Endothelial cell (in vitro differentiated cells): Measurements from ENCODE around the gene TMEM45A. TPM values are rescaled to one million over a fixed set of nuclear protein-coding genes. Genes with fewer than 3 reads are reported as not detected.
"Not testable (repeated sequence)": the region's sequence is repeated elsewhere in the genome, so short reads cannot be mapped to it uniquely, and the experiment has no call there.

ENCODE experiments used
- DNase-seq: peaks from one replicate; pipeline ENCODE4 v3.0.0; 2021; ENCODE audit warnings: low spot score
- H3K27ac Mint-ChIP-seq: one replicate; pipeline ENCODE4 v1.8.0; 2021; ENCODE audit warnings: mixed read lengths, inconsistent platforms; ENCODE audit not compliant: unreplicated experiment
- H3K27me3 Mint-ChIP-seq: one replicate; pipeline ENCODE4 v1.8.0; 2021; ENCODE audit warnings: mild to moderate bottlenecking, moderate library complexity, mixed read lengths, inconsistent platforms; ENCODE audit not compliant: unreplicated experiment
- H3K36me3 Mint-ChIP-seq: one replicate; pipeline ENCODE4 v1.8.0; 2021; ENCODE audit warnings: mild to moderate bottlenecking, low read depth, mixed read lengths, inconsistent platforms; ENCODE audit not compliant: unreplicated experiment
- H3K4me1 Mint-ChIP-seq: one replicate; pipeline ENCODE4 v1.8.0; 2021; ENCODE audit warnings: mild to moderate bottlenecking, mixed read lengths, inconsistent platforms; ENCODE audit not compliant: unreplicated experiment
- H3K4me3 Mint-ChIP-seq: one replicate; pipeline ENCODE4 v1.8.0; 2021; ENCODE audit warnings: mild to moderate bottlenecking, mixed read lengths, inconsistent platforms; ENCODE audit not compliant: unreplicated experiment
- H3K9me3 Mint-ChIP-seq: one replicate; pipeline ENCODE4 v1.8.0; 2021; ENCODE audit warnings: mixed read lengths, inconsistent platforms; ENCODE audit not compliant: unreplicated experiment
- total RNA-seq: library from RNA; stranded (reverse); fragmentation: NEBNext Ultra II Directional; extraction: Animal tissue kit (Norgen Biotek cat#: 25700); gene quantifications from one replicate; pipeline ENCODE4 v1.2.1, GENCODE V29; 2021; ENCODE audit not compliant: unreplicated experiment
- TF ChIP-seq, protein P1 (sequence below): fragments of 200-600 bp; sonication (generic); IDR thresholded peaks from one replicate; pipeline ENCODE4 v1.5.0; 2021; ENCODE audit warnings: antibody characterized with exemption; ENCODE audit not compliant: unreplicated experiment

Gene TMEM45A
- total RNA-seq, 1 donor from 2014 or later, result 7.6 TPM

GRCh38 chr3:100470951-100471350 lies 21.5 kb upstream of the TMEM45A start:
- no peak for DNase-seq
- Mint-ChIP-seq H3K4me1 (no peaks in the 10 kb centered on the region), H3K36me3 (peaks cover 12% of the 10 kb centered on the region), H3K27ac (no peak overlapping the region), H3K27me3 (peaks cover 1% of the 10 kb centered on the region), H3K4me3 (no peak overlapping the region), H3K9me3 (peaks cover 10% of the 10 kb centered on the region)
- TF ChIP-seq, protein P1, sequence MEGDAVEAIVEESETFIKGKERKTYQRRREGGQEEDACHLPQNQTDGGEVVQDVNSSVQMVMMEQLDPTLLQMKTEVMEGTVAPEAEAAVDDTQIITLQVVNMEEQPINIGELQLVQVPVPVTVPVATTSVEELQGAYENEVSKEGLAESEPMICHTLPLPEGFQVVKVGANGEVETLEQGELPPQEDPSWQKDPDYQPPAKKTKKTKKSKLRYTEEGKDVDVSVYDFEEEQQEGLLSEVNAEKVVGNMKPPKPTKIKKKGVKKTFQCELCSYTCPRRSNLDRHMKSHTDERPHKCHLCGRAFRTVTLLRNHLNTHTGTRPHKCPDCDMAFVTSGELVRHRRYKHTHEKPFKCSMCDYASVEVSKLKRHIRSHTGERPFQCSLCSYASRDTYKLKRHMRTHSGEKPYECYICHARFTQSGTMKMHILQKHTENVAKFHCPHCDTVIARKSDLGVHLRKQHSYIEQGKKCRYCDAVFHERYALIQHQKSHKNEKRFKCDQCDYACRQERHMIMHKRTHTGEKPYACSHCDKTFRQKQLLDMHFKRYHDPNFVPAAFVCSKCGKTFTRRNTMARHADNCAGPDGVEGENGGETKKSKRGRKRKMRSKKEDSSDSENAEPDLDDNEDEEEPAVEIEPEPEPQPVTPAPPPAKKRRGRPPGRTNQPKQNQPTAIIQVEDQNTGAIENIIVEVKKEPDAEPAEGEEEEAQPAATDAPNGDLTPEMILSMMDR, result no peak

DNA sequence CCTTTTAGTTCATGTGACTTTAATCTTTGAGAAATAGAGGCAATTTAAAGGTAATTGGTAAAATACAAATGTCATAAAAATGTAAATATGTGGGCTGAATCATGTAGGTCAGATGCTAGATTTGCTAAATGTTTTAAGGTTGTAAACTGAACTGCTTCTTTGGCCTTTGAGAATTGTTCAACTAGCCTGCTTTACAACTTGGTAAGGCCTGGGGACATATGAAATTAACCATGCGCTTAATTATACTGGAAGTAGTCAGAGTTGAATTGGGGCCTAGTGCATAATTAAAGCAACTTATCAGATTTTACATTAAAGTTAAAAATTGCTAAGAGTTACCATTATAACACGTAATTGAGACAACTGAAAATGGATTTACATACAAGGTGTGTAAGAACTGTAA lies 21.0 kb upstream of the TMEM45A start:
- TF ChIP-seq, protein P1, result no peak
- Mint-ChIP-seq H3K9me3 (peaks cover 10% of the 10 kb centered on the region), H3K36me3 (peaks cover 12% of the 10 kb centered on the region), H3K4me1 (no peaks in the 10 kb centered on the region), H3K27ac (no peak overlapping the region), H3K4me3 (no peak overlapping the region), H3K27me3 (peaks cover 1% of the 10 kb centered on the region)
- no peak for DNase-seq

GRCh38 chr3:100477851-100478360 lies 14.5 kb upstream of the TMEM45A start:
- H3K27ac Mint-ChIP-seq, H3K9me3 Mint-ChIP-seq, DNase-seq, H3K4me3 Mint-ChIP-seq, H3K4me1 Mint-ChIP-seq, H3K27me3 Mint-ChIP-seq, H3K36me3 Mint-ChIP-seq: not testable (repeated sequence)

GRCh38 chr3:100478521-100478920 lies 13.9 kb upstream of the TMEM45A start:
- H3K4me3 Mint-ChIP-seq, H3K27me3 Mint-ChIP-seq, H3K9me3 Mint-ChIP-seq: not testable (repeated sequence)

DNA sequence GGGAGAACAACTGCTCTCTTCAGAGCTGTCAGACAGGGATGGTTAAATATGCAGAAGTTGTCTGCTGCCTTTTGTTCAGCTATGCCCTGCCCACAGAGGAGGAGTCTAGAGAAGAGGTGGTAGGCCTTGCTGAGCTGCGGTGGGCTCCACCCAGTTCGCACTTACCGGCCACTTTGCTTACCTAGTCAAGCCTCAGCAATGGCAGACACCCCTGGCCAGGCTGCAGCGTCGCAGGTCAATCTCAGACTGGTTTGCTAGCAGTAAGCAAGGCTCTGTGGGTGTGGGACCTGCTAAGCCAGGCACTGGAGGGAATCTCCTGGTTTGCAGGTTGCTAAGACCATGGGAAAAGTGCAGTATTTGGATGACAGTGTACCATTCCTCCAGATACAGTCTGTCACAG lies 12.3 kb upstream of the TMEM45A start:
- H3K4me3 Mint-ChIP-seq, result no peak overlapping the region
- no peaks in the 10 kb centered on the region for H3K4me1 Mint-ChIP-seq
- H3K9me3 Mint-ChIP-seq, result peaks cover 5% of the 10 kb centered on the region
- H3K27ac Mint-ChIP-seq, result no peak overlapping the region
- H3K36me3 Mint-ChIP-seq, result no peaks in the 10 kb centered on the region
- no peak for DNase-seq
- H3K27me3 Mint-ChIP-seq, result peaks cover 2% of the 10 kb centered on the region
- TF ChIP-seq, protein P1, result no peak

More at GRCh38 chr3:100478521-100478920, 13.9 kb upstream of the TMEM45A start:
- not testable (repeated sequence) for DNase-seq, H3K4me1 Mint-ChIP-seq, H3K36me3 Mint-ChIP-seq, H3K27ac Mint-ChIP-seq

GRCh38 chr3:100482176-100482575 lies 10.2 kb upstream of the TMEM45A start:
- no peak for DNase-seq
- TF ChIP-seq, protein P1, result no peak
- no peak overlapping the region for H3K27ac Mint-ChIP-seq
- H3K4me1 Mint-ChIP-seq, result no peaks in the 10 kb centered on the region
- H3K9me3 Mint-ChIP-seq, result peaks cover 5% of the 10 kb centered on the region
- peaks cover 2% of the 10 kb centered on the region for H3K27me3 Mint-ChIP-seq
- H3K4me3 Mint-ChIP-seq, result no peak overlapping the region
- no peaks in the 10 kb centered on the region for H3K36me3 Mint-ChIP-seq
